A172 (cell line): ENCODE data around the gene PPRC1. TPM values are rescaled to one million over a fixed set of nuclear protein-coding genes. Genes with fewer than 3 reads are reported as not detected.

Source experiments
- DNase-seq: peaks from one replicate; pipeline ENCODE4 v3.0.0-alpha.2; 2015; ENCODE audit warnings: low spot score
- total RNA-seq: library from RNA; depleted of rRNA; stranded (reverse); fragments of >200 nt; shearing (Covaris generic); gene quantifications from 2 replicates; pipeline ENCODE4 v1.2.3, GENCODE V29; 2014; rRNA removed

Gene PPRC1
- total RNA-seq, 1 experiment from 2014 or later, result 28.9 TPM

- DNase-seq, result peak; percentile 35
Observed at GRCh38 chr10:102195296-102195870, 62.5 kb downstream of the PPRC1 start.

- DNase-seq, result no peak
Observed at GRCh38 chr10:102196893-102197292, 64.1 kb downstream of the PPRC1 start.

- DNase-seq, result no peak
Observed at GRCh38 chr10:102198027-102198426, 65.2 kb downstream of the PPRC1 start.

Other genes with a start within 250 kb of the PPRC1 start
- 6.0 and 17.7 TPM in 2 replicates for gene ARMH3, start 76.9 kb upstream of the PPRC1 start, total RNA-seq
- 39.7 and 49.6 TPM in 2 replicates for gene HPS6, start 67.7 kb upstream of the PPRC1 start, total RNA-seq
- 27.3 and 29.0 TPM in 2 replicates for gene LDB1, start 12.7 kb upstream of the PPRC1 start, total RNA-seq
- 77.2 and 87.7 TPM in 2 replicates for gene NOLC1, start 19.3 kb downstream of the PPRC1 start, total RNA-seq
- not detected in 2 replicates for gene ELOVL3, start 93.3 kb downstream of the PPRC1 start, total RNA-seq
- not detected in 2 replicates for gene PITX3, start 108.5 kb downstream of the PPRC1 start, total RNA-seq
- gene GBF1, start 112.5 kb downstream of the PPRC1 start, total RNA-seq, result 31.9 and 32.9 TPM in 2 replicates